BJ (cell line): ENCODE results near the gene BHLHE23. TPM values are rescaled to one million over a fixed set of nuclear protein-coding genes. Genes with fewer than 3 reads are reported as not detected.

Experiments
- CTCF ChIA-PET: fragments of 350-600 bp; formaldehyde crosslinking; extraction: SDS; loops from one replicate; lab custom pipeline; 2021; ENCODE audit warnings: antibody characterized with exemption, inconsistent platforms; lab: Yijun Ruan, JAX
- POLR2A ChIA-PET: fragments of 300-600 bp; sonication (Branson Sonifier 250); formaldehyde crosslinking; extraction: SDS; loops from one replicate; lab custom pipeline; 2021; ENCODE audit warnings: antibody characterized with exemption; lab: Charles Lee
- DNase-seq: peaks from one replicate; pipeline ENCODE4 v3.0.0-alpha.2; 2011; ENCODE audit warnings: low read depth
- H3K27me3 ChIP-seq: 2 replicates; pipeline ENCODE4 v1.6.0; 2011; ENCODE audit warnings: low read length; ENCODE audit not compliant: control insufficient read depth, insufficient read depth
- H3K36me3 ChIP-seq: 2 replicates; pipeline ENCODE4 v1.5.1; 2011; ENCODE audit warnings: low read length; ENCODE audit not compliant: control insufficient read depth, insufficient read depth
- H3K4me3 ChIP-seq: 2 replicates; pipeline ENCODE4 v1.5.1; 2011; ENCODE audit warnings: low read depth, mild to moderate bottlenecking, control low read depth, low read length
- polyA plus RNA-seq: library from polyadenylated mRNA; depleted of rRNA; stranded (reverse); fragments of >200 nt; gene quantifications from 2 replicates; pipeline ENCODE4 v1.2.3, GENCODE V29; 2011
- TF ChIP-seq, protein P1 (sequence below): IDR thresholded peaks from 2 replicates; pipeline ENCODE4 v1.5.1; 2011; ENCODE audit warnings: low read depth, mild to moderate bottlenecking, control low read depth, inconsistent platforms, low read length, moderate library complexity; ENCODE audit not compliant: insufficient read depth

BHLHE23 gene
- polyA plus RNA-seq, 1 experiment = not detected

DNA sequence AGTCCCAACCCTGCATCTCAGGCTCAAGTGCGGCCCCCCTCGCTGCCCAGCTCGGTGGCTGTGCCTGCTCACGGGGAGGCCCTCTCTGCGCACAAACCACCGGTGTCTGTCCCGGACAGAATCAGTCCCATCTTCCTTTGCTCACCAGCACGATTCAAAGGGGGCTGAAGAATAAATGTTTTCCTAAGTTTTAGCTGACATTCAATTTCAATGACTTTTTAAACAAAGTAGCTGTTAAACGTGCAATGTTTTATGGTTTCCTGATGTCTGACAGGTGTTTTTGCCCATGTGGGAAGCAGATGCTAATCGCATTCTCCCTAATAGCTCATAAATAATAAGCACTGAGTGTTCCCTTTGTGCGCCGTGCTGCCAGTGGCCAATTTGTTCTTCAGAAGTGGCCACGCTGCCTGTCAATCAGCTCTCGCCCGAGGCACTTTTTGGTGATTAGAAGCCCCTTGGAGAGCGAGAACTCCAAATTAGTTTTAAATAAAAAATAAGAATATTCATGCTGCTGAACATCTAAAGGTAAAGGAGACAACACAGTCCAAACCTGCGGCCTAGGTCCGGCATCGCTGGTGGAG lies 26.3 kb downstream of the BHLHE23 start:
- peak; percentile 5 for DNase-seq
- TF ChIP-seq, protein P1, sequence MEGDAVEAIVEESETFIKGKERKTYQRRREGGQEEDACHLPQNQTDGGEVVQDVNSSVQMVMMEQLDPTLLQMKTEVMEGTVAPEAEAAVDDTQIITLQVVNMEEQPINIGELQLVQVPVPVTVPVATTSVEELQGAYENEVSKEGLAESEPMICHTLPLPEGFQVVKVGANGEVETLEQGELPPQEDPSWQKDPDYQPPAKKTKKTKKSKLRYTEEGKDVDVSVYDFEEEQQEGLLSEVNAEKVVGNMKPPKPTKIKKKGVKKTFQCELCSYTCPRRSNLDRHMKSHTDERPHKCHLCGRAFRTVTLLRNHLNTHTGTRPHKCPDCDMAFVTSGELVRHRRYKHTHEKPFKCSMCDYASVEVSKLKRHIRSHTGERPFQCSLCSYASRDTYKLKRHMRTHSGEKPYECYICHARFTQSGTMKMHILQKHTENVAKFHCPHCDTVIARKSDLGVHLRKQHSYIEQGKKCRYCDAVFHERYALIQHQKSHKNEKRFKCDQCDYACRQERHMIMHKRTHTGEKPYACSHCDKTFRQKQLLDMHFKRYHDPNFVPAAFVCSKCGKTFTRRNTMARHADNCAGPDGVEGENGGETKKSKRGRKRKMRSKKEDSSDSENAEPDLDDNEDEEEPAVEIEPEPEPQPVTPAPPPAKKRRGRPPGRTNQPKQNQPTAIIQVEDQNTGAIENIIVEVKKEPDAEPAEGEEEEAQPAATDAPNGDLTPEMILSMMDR = no peak
- no peaks in the 10 kb centered on the region for H3K36me3 ChIP-seq
- ChIA-PET CTCF (interaction anchor here (1.3 to 2.9 kb wide), 3 partner anchors 8 to 516 kb away, joined by 3 to 17 read pairs (median 6); no protein-coding TSS in a partner anchor), POLR2A (no interaction called here)
- peaks cover 36% of the 10 kb centered on the region for H3K27me3 ChIP-seq
- no peak overlapping the region for H3K4me3 ChIP-seq

DNA sequence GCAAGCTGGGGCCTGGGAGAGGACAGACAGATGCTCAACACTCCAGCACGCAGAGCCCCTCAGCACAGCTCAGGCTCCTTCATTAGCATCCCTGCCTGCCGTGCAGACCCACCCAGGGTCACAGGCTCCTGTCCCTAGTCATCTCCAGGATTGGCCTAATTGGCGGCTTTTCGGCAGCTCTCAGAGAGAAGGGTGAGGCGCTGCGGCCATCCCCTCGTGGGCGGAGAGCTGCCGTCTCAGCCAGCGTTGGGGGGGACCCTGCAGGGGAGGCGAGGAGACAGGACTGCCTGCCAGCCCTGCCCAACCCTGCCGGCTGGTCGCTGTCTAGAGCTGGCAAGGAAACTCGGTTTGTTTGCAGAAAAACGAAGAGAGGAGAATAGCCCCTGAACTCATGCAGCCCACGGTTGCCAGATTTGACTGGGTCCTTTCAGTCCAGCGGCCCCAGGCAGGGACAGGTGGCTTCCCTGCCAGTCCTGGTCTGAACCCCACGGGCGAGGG lies 26.8 kb downstream of the BHLHE23 start:
- Histone ChIP-seq H3K27me3 (peaks cover 39% of the 10 kb centered on the region), H3K4me3 (no peak overlapping the region), H3K36me3 (no peaks in the 10 kb centered on the region)
- POLR2A ChIA-PET = no interaction called here
- CTCF ChIA-PET = interaction anchor here (0.7 to 1.7 kb wide), 3 partner anchors 9 to 517 kb away, joined by 3 to 6 read pairs (median 3); no protein-coding TSS in a partner anchor
- no peak for DNase-seq
- TF ChIP-seq, protein P1 = no peak

- POLR2A ChIA-PET = no interaction called here
- no peak for DNase-seq
- TF ChIP-seq, protein P1 = no peak
- CTCF ChIA-PET = interaction anchor here (0.7 to 1.7 kb wide), 3 partner anchors 9 to 517 kb away, joined by 3 to 6 read pairs (median 3); no protein-coding TSS in a partner anchor
- H3K27me3 ChIP-seq = peaks cover 42% of the 10 kb centered on the region
- no peak overlapping the region for H3K4me3 ChIP-seq
- H3K36me3 ChIP-seq = no peaks in the 10 kb centered on the region
Observed at GRCh38 chr20:62979310-62979709, 27.5 kb downstream of the BHLHE23 start.

DNA sequence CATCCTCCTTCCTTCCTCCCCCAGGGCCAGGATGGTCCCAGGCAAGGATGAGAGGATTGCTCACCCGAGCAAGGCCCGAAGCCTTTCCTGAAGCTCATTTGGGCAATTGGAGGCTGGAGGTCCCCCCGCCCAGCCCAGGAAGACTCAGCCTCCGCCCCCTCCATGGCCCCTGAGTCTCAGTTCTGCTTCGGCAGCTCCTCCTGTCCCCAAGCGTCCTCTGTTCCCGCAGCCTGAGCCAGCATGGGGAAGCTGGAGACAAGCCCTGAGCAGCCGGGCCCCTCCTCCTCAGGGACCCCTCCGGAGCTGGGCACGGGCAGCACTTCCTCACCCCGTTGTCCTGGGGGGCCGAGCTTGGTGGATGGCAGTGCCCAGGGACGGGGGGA lies 28.2 kb downstream of the BHLHE23 start:
- H3K27me3 ChIP-seq = peaks cover 44% of the 10 kb centered on the region
- ChIA-PET POLR2A (no interaction called here), CTCF (interaction anchor here (1.1 to 1.7 kb wide), 2 partner anchors 8 to 101 kb away, joined by 3 to 6 read pairs; no protein-coding TSS in a partner anchor)
- TF ChIP-seq, protein P1 = no peak
- no peak overlapping the region for H3K4me3 ChIP-seq
- no peaks in the 10 kb centered on the region for H3K36me3 ChIP-seq
- DNase-seq = no peak

GRCh38 chr20:62977613-62978560 lies 28.9 kb downstream of the BHLHE23 start:
- ChIA-PET POLR2A (no interaction called here), CTCF (interaction anchor here (1.1 kb wide), 1 partner anchor 101 kb away, joined by 3 read pairs; no protein-coding TSS in a partner anchor)

More at GRCh38 chr20:62977613-62978560, 28.9 kb downstream of the BHLHE23 start:
- no peaks in the 10 kb centered on the region for H3K36me3 ChIP-seq
- peaks cover 47% of the 10 kb centered on the region for H3K27me3 ChIP-seq
- TF ChIP-seq, protein P1 = no peak
- H3K4me3 ChIP-seq = no peak overlapping the region
- DNase-seq = no peak
